Measurements from ENCODE around the gene GMFB.

GMFB gene

DNA sequence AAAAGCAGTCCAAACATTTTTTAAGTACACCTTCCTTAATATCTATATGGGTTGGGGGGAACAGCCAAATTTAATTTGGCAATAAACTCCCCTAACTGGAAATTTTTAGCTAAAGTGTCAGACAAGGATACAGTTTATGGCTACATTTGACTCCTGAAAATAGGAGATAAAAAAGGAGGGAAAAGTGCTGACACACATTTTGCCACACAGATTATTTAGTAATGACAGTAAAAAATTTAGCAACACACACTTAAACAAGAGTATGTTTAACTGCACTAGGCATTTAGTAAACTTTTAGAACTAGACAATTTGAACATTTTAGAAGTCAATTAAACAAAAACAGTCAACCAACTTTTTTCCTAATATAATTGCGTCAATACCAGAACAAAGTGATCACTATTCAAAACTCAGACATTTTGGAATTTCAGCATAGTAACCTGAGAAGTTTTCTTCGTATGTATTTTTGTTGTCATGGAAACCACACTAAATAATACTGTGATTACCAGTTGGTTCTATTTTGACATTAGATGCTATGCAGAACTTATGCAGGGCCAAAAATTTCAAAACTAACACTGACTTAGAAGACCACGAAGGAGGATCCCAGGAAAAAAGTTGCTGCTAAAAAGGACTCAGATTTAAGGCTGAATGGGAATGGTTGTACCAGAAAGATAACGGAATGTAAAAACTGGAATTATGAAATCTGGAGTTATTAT, 13.4 kb downstream of the GMFB start:
- no peak for DNase-seq (ENCODE audit: low spot score)
- no peak for TF ChIP-seq CTCF (IDR thresholded peaks at IDR 0.05; ENCODE audit: extremely low read depth, missing control alignments)

- TF ChIP-seq CTCF (IDR thresholded peaks at IDR 0.05; ENCODE audit: extremely low read depth, missing control alignments): no peak
Measured at GRCh38 chr14:54474232-54474793, 14.5 kb downstream of the GMFB start.

GRCh38 chr14:54472315-54472714, 16.5 kb downstream of the GMFB start:
- no peak for TF ChIP-seq CTCF (IDR thresholded peaks at IDR 0.05; ENCODE audit: extremely low read depth, missing control alignments)
- no peak for DNase-seq (ENCODE audit: low spot score)

More at GRCh38 chr14:54474232-54474793, 14.5 kb downstream of the GMFB start:
- no peak for DNase-seq (ENCODE audit: low spot score)

DNA sequence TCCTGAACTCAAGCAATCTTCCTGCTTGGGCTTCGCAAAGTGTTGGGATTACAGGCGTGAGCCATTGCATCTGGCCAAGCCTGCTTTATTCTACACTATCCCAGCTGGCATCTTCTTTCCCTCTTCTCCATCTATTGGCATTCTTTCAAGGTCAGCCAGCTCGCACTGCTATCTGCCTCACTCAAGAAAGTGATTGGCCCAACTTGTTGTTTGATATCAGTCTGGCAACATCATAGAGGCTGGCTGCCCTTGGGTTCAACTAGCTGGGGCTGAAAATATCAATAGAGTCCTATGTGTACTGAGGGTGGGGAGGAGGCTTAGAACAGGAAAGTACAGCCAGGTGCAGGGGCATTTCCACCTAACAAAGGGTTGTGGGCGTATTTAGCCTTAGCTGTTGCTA, 17.1 kb downstream of the GMFB start:
- DNase-seq (ENCODE audit: low spot score): no peak
- no peak for TF ChIP-seq CTCF (IDR thresholded peaks at IDR 0.05; ENCODE audit: extremely low read depth, missing control alignments)

DNA sequence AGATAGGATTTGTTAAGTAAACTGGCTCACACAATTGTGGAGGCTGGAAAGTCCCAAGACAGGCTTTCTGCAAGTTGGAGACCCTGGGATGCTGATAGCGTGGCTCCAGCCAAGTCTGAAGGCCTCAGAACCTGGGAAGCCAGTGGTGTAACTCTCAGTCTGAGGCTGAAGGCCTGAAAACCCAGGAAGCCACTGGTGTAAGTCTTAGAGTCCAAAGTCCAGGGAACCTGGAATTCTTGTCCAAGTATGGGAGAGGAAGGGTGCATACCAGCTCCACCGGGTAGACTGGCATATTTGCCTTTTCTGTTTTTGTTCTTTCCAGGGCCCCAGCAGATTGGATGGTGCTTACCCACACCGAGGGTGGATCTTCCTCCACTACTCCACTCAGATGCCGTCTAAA, 18.1 kb downstream of the GMFB start:
- no peak for DNase-seq (ENCODE audit: low spot score)
- TF ChIP-seq CTCF (IDR thresholded peaks at IDR 0.05; ENCODE audit: extremely low read depth, missing control alignments): no peak

DNA sequence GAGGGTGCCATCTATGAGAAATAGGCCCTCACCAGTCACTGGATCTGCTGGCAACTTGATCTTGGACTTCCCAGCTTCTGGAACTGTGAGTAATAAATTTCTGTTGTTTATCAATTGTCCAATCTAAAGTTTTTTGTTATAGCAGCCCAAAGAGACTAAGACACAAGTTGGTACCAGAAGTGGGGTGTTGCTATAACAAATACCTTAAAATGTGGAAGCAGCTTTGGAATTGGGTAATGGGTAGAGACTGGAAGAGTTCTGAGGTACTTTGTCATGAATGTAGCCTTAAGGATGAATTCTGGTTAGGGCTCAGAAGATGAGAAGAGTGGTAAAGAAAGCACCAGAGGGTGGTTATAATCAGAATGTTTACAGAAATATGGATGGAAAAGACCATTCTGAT, 21.5 kb downstream of the GMFB start:
- no peak for TF ChIP-seq CTCF (IDR thresholded peaks at IDR 0.05; ENCODE audit: extremely low read depth, missing control alignments)

GRCh38 chr14:54465654-54466053, 23.1 kb downstream of the GMFB start:
- DNase-seq (ENCODE audit: low spot score): no peak

More for the DNA sequence above, 21.5 kb downstream of the GMFB start:
- no peak for DNase-seq (ENCODE audit: low spot score)

More at GRCh38 chr14:54465654-54466053, 23.1 kb downstream of the GMFB start:
- TF ChIP-seq CTCF (IDR thresholded peaks at IDR 0.05; ENCODE audit: extremely low read depth, missing control alignments): no peak

All from GM20000 (cell line).